CD4-positive, alpha-beta T cell treated with Interferon alpha-2 for 1 hour (primary cell): ENCODE data around the gene BYSL.

ENCODE experiments used
- DNase-seq, 2 donors: peaks; one replicate each; pipeline ENCODE4 v3.0.0-alpha.2; 2020 to 2022

The BYSL gene

DNA sequence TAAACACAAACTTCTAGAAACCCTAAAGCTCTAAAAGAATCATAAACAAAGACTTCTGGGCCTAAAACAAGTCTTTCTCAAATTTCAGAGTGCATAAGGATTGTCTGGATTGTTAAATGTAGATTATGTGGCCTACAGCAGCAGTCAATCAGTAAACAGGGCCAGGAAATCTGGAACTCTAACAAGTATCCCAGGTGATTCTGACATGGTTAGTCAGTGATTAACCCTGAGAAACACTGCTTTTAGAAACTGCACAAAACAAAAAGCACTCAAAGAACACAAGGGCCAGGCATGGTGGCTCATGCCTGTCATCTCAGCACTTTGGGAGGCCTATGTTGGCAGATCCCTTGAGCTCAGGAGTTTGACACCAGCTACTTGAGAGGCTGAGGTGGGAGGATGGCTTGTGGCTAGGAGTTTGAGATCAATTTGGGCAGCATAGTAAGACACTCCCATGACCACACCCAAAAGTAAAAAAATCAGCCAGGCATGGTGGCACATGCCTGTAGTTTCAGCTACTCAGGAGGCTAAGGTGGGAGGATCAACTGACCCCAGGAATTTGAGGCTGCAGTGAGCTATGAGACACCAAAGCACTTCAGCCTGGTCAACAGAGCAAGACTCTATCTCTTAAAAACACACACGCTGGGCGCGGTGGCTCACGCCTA lies 6.3 kb upstream of the BYSL start:
- DNase-seq = no peak

DNA sequence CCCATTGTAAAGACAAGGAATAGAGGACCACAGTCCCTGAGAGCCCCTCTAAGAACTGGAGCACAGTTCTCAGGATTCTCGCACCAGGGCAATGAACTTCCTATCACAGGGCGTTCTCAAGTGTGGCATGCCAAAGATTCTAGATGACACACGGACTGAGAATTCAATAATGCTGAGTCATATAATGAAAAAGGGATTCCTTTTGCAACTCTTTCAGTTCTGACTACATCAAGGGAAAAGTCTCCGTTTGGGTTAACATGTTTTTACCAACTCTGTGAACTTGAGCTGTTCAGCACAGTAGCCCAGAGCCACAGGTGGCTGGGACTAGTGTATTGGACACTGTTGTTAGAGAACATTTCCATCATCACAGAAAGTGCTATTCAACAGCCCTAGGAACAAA lies 3.8 kb upstream of the BYSL start:
- no peak for DNase-seq

DNA sequence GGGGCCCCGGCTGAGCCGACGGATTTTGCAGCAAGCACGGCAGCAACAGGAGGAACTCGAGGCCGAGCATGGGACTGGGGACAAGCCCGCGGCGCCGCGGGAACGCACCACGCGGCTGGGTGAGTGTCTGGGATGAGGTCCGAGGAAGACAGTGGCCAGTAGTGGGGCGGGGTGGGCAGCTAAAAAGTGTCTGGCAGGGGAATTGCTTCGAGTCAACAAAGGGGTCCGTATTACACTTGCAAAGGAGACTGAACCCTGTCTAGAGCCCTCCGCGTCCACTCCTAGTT lies 356 bp downstream of the BYSL start:
- no peak for DNase-seq

DNA sequence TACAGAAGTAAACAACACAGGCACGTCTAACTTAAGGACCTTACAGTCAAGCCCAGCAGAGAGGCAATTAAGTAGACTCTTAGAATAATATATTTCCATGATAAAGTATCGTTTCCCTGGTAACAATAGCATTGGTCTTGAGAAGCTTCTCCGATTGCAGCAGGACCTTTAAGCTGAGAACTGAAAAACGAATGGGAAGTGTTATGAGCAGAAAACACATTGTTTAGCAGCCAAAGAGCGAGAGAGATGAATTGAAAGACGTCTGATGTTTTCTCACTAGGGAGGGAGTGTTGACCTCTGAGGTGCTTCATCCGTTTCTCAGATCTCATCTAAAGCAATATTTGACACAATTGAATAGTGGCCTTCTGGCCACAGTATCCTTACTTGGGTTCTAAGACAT lies 855 bp downstream of the BYSL start:
- no peak for DNase-seq

DNA sequence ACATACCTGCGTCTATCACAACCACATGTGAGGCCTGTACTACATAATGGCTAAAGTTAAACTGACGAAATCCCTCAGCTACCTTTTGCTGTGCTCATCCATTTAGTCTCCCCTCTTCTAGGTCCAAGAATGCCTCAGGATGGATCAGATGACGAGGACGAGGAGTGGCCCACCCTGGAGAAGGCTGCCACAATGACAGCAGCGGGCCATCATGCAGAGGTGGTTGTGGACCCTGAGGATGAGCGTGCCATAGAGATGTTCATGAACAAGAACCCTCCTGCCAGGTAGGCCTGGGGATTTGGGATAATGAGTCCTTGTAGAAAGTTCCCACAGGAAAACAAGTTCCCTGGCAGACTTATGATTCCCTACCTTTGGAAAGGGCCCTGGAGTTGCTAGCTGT lies 6.0 kb downstream of the BYSL start:
- no peak for DNase-seq

DNA sequence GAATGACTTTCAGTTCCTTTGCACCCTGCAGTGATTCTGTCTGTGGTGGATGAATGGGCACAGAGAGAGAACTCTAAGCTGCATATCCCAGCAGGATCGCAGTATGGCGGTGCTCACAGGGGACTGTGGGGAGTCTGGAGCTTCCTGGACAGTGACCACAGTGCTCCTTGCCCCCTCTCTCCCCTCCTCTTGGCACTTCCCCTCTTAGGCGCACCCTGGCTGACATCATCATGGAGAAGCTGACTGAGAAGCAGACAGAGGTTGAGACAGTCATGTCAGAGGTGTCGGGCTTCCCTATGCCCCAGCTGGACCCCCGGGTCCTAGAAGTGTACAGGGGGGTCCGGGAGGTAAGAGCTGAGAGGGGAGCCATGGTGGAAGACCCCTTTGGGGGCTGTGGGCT lies 8.6 kb downstream of the BYSL start:
- DNase-seq = no peak

DNA sequence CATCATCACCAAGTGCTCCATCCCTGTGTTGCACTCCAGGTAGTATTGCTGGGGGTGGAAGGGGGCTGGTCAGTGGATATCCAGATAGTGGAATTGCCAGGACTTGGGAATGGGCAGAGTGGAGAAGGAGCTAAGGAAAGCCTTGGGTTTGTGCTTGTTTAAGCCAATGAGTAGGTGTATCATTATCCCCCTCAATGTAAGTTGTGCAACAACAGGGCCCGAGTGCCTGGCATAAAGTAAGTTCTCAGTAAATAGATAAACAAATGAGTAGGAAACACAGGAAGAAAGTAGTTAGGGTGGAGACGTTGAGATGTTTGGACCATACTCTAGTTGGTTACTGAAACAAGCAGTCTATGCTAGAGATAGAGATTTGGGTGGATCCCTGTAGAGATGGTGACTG lies 10.5 kb downstream of the BYSL start:
- no peak for DNase-seq

DNA sequence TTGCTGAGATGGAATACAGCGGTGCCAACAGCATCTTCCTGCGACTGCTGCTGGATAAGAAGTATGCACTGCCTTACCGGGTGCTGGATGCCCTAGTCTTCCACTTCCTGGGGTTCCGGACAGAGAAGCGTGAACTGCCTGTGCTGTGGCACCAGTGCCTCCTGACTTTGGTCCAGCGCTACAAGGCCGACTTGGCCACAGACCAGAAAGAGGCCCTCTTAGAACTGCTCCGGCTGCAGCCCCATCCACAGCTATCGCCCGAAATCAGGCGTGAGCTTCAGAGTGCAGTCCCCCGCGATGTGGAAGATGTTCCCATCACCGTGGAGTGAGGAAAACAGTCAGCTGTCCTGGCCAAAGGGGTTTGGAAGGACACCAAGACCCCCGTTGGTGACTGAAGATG lies 11.1 kb downstream of the BYSL start:
- no peak for DNase-seq

DNA sequence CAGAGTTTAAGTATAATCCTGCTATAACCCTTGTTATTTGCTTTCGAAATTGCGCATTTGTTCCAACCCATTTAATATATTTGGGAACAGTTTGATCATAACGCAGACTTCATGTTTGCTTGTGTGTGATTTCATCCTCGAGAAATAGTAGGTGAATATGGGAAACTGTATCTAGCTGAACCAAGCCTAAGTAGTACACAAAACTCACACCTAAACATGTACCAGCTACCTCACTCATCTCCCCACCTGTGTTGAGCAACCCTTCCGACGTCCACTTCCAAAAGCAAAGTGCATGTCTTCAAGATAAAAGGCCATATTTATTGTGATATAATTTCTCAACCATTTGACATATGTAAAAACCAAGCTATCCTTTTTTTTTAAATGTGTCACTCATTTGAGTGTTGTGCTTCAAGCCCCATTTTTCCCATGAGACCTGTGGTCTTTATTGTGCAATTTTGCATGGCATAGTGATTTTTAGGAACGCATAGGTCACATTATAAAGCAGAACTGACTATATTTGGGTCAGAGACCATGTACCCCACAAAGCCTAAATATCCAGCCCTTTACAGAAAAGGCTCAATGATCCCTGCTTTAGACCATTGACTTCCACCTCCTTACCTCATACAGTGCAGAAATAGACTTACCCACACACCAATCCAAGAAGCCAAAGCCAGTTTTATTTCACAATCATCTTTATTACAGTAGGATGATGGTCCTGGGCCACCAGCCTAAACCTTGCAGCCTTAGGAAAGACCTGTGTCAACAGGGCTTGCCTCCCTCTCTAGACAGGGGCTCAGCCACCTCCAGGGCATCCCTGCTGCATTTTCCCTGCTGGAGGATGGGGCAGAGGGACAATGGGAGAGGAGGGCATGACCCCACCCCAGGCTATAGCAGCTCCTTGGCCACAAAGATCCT lies 13.2 kb downstream of the BYSL start:
- no peak for DNase-seq

DNA sequence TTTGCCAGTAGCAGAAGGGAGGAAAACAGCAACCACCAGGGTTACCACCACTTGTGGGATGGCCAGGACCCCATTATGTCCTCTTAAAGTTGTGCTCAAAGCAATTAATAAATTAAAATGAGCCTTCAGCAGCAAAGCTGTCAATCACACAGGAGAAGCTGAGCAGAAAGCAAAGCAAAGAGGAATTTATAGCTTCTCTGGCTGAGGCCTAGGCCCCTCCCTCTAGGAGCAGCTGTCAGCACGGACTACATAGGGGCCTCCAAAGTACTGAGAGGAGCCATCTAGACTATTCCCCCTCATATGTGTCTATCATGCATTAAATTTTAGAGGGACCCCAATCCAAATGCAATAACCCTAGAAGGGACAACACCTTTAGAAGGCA lies 13.9 kb downstream of the BYSL start:
- no peak for DNase-seq

DNA sequence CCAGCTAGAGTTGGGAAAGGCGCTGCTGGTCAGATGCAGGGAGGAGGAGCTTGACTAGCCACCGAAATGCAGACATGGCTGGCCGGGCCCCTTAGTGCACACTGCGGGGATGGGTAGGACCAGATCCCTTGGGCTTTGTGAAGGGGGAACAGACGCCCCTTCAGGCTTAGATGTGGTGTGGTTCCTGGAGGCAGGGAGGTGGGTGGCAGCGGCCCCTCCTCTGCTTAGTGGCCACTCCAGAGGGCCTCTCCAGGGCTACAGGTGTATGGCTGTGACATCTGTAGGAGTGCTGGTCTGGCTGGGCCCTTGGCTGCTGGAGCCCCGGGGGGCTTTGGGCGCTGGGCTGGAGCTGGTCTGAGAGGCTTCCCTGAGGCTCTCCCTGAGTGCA lies 14.4 kb downstream of the BYSL start:
- DNase-seq = no peak

DNA sequence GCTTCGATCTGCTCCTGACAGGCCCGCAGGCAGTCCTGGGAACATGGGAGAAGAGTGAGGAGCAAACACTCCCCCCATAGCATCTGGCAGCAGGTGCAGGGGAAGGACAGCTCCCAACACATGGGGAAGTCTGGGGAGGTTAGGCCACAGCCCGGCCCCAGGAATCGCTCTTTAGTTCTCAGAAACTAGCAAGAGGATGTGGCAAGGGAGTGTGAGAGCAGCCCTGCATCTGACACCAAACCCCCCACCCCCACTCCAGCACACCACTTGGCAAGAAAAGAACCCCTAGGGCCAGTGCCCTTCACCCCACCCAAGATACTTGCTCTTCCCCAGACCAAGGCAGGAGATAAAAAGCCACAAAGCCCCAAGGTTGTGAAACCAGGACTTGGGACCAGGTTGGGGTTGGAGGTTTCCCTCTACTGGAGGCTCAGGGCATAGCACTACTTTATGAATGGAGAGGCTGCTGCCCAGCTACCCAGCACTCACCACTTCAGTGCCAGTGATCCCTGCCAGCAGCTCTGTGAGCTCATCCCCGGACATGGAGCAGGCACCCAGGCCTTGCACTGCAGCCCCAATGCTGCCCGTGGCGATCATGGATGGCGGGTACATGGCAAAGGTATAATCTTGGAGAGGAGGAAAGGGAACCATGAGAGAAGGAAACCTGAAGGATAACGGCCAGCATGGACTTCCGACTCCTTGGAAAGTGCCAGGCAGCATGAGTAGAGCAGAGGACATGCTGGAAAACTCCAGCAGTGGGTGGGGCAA lies 15.0 kb downstream of the BYSL start:
- peak; percentile 87 to 91 for DNase-seq

DNA sequence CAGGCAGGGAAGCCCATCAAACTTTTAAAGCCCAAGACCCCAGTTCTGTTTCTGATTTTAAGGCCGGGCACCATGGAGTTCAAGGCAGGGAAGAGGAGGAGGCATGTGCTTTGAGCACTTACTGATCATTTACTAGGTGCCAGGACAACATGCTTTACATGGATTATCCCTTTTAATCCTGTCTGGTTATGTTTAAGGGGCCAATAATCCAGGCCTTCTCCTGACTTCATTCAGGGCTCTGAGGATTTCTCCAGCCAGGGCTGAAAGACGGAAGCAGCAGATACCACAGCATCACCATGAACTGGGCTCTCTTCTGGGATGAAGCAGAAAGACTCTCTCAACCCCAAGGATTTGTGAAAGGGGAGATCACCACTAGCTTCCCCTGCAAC lies 16.2 kb downstream of the BYSL start:
- no peak for DNase-seq

DNA sequence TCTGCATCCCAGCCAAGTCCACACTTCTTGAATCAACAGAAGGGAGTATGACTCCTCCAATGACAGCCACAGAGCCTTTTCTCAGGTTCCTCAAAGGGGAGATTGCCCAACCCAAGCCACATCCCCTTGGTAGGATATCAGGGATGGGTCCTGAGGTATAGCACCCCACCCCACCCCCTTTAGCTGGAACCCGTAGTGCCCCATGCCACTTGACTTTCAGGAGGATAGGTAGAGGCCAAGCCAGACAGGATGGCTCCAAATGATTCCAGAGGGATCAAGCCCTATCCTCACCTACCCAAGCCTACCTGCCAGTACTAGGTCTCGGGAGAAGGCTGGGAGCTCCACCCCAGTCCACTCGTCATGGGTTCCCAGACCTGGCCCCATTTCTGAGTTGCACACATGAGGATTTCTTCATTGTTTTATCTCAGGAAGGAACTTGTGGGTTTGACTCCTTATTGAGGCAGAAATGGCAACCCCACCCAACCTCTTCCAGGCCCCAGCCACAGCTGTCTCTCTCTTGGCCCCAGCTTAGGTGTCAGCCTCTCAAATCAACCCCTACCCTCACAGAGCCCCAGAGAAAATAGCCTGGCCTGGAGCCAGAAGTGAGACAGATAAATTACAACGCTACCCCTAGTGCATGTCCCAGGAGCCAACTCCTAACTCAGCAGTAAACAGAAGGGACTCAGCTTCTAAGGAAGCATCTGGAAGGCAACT lies 16.7 kb downstream of the BYSL start:
- DNase-seq = peak; percentile 43 to 71

DNA sequence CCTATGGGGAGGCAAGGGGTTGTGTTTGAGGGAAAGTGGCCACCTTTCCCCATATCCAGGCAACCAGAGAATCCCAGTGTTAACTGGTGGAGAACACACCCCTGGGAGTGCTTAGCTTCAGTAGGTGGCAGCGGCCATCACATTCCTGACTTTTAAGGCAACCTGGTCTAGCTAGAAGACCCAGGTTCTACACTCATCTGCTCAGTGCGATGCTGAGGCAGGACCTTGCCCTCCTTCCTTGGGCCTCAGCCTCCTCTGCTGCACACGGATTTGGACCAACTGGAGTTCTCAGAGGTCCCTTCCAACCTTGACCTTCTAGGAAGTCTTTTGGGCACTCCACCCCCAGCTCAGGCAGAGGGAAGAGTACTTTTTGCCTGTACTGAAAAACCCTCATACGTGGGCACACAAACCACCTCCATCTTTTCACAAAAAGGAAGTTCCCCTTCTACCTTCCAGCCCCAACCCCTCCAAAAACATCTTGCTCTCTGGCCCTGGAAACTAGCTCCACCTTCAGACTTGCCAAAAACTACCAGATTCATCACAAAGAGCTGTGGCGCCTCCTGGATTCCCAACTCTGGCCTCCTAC lies 17.4 kb downstream of the BYSL start:
- peak in 1 of 2 donors; percentile 19 for DNase-seq

DNA sequence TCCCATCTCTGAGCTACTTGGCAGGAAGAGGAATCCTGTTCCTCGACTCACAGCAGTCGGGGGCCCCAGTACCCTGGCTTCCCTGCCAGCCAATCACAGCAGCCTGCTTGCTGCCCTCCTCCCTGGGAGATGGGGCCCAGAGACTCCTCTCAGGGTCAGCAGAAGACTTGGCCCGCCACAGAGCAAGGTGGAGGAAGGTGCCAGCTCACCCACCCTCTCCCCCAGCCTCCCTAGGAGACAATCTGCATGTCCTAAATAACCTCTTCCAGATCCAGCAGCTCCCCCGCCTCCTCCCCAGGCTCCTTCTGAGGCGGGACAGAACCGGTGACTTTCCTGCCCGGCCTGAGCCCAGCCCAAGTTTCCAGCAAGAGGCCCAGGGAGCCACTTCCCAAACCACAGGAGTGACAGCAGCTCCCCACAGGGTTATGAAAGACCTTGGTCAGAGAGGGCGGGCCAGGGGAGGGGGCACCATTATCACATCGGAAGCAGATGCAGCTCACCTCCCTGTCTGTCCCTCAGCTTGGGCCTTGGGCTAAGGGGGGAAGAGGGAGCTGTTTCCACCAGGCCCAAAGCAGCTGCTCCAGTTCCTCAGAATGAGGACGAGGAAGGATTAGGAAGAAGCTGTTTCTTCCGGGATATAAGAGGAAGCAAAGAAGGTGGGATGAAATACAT lies 18.0 kb downstream of the BYSL start:
- peak; percentile 28 to 31 for DNase-seq

DNA sequence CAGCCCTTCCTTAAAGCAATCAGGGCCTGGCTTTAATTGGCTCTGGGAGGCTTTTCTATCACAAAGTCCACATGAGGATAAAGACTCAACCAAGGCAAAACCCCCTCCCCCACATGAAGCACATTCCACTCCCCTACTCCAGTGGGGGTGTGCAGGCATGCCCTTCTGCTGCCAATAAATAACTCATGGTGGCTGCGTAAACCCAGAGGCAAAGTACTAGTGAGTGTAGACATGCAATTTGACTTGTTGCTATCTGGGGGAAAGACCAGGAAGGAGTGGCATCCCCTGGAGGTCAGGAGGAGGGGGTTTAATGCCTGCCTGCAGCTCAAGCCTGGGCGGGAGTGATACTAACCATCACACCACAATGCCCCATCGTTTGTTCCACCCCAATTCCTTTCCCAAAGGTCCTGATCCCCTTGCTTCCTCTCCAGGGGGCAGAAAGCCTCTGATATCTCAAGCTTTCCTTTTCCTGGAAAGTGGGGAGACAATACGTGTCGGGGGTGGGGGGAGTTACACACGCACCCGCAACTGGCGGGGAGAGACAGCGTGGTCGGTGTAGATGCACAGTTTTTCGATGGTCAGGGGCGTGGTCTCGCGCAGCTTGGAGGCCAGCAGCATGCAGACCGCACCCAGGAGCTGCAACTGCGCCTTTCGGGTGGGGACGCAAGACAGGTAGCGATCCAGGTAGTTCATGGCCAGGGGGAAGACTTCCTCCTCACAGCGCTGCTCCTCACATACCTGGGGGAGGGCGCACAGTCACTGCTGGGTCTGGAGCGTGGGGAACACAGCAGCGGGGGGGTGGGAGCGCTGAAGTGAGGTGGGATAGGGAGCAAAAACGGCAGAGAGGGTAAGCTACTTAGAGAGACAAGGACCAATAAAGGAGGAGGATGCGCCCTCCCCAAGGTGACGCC lies 18.8 kb downstream of the BYSL start:
- peak; percentile 21 to 52 for DNase-seq

DNA sequence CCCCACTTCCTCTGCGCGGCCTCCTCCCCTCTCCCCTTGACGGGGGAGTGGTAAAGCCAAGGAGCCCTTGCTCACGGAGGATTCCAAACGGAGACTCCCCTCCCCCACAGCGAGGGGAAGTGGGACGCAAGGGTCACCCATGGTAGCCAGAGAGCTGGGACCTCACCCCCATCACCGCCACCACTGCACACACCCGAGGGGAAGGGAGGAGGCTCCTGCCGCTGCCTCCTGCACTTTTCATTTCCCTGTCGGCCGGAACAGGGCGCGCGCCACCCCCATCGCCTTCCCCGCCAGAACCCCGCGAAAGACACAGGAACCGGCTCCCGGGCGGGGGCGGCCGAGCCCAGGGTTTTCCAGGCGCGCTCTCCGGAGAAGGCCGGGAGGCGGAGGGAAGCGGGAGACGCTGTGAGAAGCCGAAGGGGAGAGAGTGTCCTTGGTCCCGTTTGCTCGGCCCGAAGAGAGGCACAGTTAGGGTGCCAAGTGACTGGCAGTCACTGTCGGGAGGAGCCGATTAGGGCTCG lies 19.5 kb downstream of the BYSL start:
- peak; percentile 22 to 62 for DNase-seq

DNA sequence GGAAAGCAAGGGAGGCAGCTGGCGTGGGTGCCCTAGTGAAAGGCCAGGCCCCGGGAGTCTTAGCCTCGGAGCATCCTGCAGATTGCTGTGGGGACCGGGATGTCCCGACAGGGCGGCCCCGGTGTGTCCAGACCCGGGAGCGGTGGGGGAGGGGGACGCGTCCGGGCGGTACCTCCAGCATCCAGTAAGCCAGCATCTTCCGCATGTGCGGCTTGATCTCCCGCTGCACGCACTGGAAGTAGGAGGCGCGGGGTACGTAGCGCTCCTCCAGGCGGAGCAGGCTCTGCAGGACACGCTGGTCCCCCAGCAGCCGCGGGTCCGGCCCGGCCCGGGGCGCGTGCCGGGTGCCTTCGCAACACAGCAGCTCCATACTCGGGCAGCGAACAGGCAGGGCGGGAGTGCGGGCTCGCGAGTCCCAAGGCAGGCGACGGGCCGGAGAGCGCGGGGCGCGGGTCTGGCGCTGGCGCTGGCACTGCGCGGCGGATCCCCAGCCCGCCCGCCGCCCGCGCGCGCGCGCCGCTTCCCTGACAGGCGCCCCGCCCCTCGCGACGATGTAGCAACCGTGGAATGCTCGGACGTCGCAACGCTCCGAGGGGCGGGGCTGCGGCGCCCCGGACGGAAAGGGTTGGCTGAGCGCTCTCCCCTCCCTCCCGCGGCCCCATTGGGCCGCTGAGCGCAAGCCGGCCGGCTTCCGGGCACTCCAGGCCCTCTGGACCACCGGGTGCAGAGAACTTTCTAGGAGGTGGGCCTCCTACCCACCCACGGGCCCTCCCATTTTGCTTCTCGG lies 20.2 kb downstream of the BYSL start, which contains the start of gene CCND3:
CCND3 (minus strand) TSS at position 529 of the 787 bp plus-strand sequence; CDS start at position 370, 159 bp downstream.
- DNase-seq = peak; percentile 81 to 87
